GM19035 (cell line): ENCODE data around the gene KATNA1.

Source experiments
- ATAC-seq: cut with Tn5 transposase; IDR thresholded peaks from one replicate; pipeline ENCODE4 v1.9.1; 2021; ENCODE audit not compliant: unreplicated experiment

The KATNA1 gene

GRCh38 chr6:149545258-149545753, 103.2 kb downstream of the KATNA1 start:
- peak; percentile 17 for ATAC-seq
